ENCODE results near the gene NME1. TPM values are rescaled to one million over a fixed set of nuclear protein-coding genes. Genes with fewer than 3 reads are reported as not detected.
A peak's percentile ranks its signal among the peaks of the same experiment; 100 is the strongest.
"Not testable (repeated sequence)": the region's sequence is repeated elsewhere in the genome, so short reads cannot be mapped to it uniquely, and the experiment has no call there.

NME1 gene
- total RNA-seq, 1 experiment from 2014 or later = 345 TPM

- CTCF ChIA-PET = no interaction called here
- peak; percentile 99 for DNase-seq (ENCODE audit: low read depth, low spot score)
- Histone ChIP-seq H3K27me3 (ENCODE audit: control insufficient read depth, insufficient read depth, low read length) (no peaks in the 10 kb centered on the region), H3K36me3 (ENCODE audit: control insufficient read depth, insufficient read depth, low read length) (peaks cover 7% of the 10 kb centered on the region; the same call in 1 of the 2 replicates), H3K4me1 (ENCODE audit: control insufficient read depth, insufficient read depth, low read length) (peaks cover 25% of the 10 kb centered on the region), H3K4me3 (ENCODE audit: low read depth in 2 of 2, low read length in 2 of 2) (peak overlapping the region; percentile 65 to 92), H3K9me3 (ENCODE audit: control insufficient read depth, insufficient read depth, low read depth, low read length) (no peaks in the 10 kb centered on the region), H3K27ac (ENCODE audit: low read length) (peak overlapping the region; percentile 97)
- ATAC-seq = peak; percentile 85
- intact Hi-C loops (cut with micrococcal nuclease; ENCODE audit: unreplicated experiment) (no loop called here), in situ Hi-C loops (cut with HindIII; ENCODE audit: low pct_unique_long_range_greater_than_20kb, low sequenced_read_pairs) (no loop called here)
- BruUV-seq (replicated peaks) = no TSS peak
- TF ChIP-seq REST (IDR thresholded peaks at IDR 0.05; ENCODE audit: insufficient read depth in 1 of 2, low read depth in 2 of 2, low read length in 1 of 2) (no peak), SIN3A (IDR thresholded peaks at IDR 0.05; ENCODE audit: borderline replicate concordance, insufficient read depth, low read depth, low read length) (peak; percentile 85; the same call in 1 of the 2 replicates), TCF7L2 (IDR thresholded peaks at IDR 0.05; ENCODE audit: low read depth, low read length) (peak; percentile 56; the same call in 1 of the 2 replicates), POLR2AphosphoS5 (IDR thresholded peaks at IDR 0.05; ENCODE audit: low read depth, low read length) (peak; percentile 91), CTCF (IDR thresholded peaks at IDR 0.05) (no peak)
- POLR2A ChIA-PET = interaction anchor here (0.5 to 1.6 kb wide), 5 partner anchors 9 to 31 kb away, joined by 3 to 14 read pairs (median 6); partner anchors contain the start of gene NME1
Measured at GRCh38 chr17:51121620-51122472, 31.5 kb upstream of the NME1 start.

DNA sequence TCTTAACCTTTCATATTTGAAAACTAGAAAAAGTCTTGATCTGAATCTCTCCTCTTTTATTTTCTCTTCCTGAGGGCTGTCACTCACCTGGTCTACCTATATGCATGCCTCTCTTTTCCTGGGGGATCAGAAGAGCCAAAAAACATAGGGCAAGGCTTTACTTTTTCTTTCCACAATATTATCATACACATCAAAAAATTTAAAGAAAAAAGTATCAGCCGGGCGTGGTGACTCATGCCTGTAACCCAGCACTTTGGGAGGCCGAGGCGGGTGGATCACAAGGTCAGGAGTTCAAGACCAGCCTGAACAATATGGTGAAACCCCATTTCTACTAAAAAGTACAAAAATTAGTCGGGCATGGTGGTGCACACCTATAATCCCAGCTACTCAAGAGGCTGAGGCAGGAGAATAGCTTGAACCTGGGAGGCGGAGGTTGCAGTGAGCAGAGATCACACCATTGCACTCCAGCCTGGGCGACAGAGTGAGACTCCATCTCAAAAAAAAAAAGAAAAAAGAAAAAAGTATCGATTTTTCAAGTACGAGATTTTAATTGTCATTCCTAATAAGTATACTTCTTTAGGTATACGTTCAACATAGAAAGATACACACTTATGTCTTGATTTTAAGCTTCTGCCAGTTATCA lies 30.8 kb upstream of the NME1 start:
- H3K9me3 ChIP-seq (ENCODE audit: control insufficient read depth, insufficient read depth, low read depth, low read length); ATAC-seq; in situ Hi-C loops (cut with HindIII; ENCODE audit: low pct_unique_long_range_greater_than_20kb, low sequenced_read_pairs); intact Hi-C loops (cut with micrococcal nuclease; ENCODE audit: unreplicated experiment); H3K27me3 ChIP-seq (ENCODE audit: control insufficient read depth, insufficient read depth, low read length); DNase-seq (ENCODE audit: low read depth, low spot score); H3K36me3 ChIP-seq (ENCODE audit: control insufficient read depth, insufficient read depth, low read length); CTCF ChIA-PET; BruUV-seq (replicated peaks): not testable (repeated sequence)
- POLR2A ChIA-PET = interaction anchor here (0.5 to 0.7 kb wide), 2 partner anchors 8 to 31 kb away, joined by 4 to 6 read pairs; no protein-coding TSS in a partner anchor
- peak overlapping the region; percentile 65 to 92; a peak in 3 of 4 replicates for H3K4me3 ChIP-seq (ENCODE audit: low read depth in 2 of 2, low read length in 2 of 2)
- peak overlapping the region; percentile 97 for H3K27ac ChIP-seq (ENCODE audit: low read length)
- H3K4me1 ChIP-seq (ENCODE audit: control insufficient read depth, insufficient read depth, low read length) = peaks cover 22% of the 10 kb centered on the region

All from Panc1 (cell line).